Measurements from ENCODE around the gene HYPK.

DNA sequence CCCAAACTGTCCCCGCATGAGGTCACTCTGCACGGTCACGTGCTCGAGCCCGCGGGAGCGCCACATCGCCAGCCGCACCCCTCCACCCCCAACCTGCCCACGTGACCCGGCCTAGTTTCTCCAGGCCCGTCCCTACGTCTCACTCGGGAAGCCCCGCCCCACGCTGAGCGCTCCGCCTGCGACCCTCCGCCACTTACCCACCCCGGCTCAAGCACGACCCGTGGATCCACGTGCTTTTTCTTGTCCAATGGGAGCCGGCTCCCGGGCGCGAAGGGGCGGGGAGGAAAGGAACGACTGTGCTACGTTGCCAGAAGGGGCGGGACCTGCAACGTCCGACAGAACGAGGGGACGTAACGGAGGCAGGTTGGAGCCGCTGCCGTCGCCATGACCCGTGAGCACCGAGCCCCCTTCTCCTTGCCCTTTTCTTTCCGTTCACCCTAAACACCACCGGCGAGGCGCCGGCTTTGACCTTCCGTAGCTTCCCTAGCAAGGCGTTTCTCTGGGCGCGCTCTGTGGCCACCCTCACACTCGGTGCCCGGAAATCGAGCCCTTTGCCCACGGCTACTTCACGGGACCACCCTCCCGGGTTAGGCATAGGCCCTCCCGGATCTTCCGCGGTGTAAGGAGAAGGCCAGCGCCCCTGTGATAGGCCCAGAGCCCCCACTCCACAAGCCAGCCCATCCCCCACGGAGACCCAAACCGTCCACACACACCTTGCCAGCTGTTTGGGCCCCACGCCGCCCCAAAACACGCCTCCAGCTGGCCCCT, 8.2 kb upstream of the HYPK start, which contains the start of gene SERF2:
- TF ChIP-seq CTCF (IDR thresholded peaks at IDR 0.05) (no peak), POLR2AphosphoS5 (IDR thresholded peaks at IDR 0.05) (peak; percentile 99 to 100 (median 99)), EP300 (IDR thresholded peaks at IDR 0.05) (peak in 1 of 4 donors; percentile 68)
